ENCODE results near the gene R3HDM4.
"Not testable (repeated sequence)": the region's sequence is repeated elsewhere in the genome, so short reads cannot be mapped to it uniquely, and the experiment has no call there.

The R3HDM4 gene

DNA sequence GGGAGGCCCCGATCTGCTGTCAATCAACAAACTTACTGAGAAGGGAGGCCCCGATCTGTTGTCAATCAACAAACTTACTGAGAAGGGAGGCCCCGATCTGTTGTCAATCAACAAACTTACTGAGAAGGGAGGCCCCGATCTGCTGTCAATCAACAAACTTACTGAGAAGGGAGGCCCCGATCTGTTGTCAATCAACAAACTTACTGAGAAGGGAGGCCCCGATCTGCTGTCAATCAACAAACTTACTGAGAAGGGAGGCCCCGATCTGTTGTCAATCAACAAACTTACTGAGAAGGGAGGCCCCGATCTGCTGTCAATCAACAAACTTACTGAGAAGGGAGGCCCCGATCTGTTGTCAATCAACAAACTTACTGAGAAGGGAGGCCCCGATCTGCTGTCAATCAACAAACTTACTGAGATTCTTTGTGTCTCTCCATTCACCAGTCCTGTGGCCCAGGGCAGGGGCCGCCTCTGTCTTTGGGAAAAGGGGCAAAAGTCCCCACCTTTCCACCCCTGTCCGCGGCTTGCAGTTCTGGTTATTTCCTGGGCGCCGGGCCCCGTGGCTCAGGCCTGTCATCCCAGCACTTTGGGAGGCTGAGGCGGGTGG lies 59.3 kb downstream of the R3HDM4 start:
- FAIRE-seq, result not testable (repeated sequence)

DNA sequence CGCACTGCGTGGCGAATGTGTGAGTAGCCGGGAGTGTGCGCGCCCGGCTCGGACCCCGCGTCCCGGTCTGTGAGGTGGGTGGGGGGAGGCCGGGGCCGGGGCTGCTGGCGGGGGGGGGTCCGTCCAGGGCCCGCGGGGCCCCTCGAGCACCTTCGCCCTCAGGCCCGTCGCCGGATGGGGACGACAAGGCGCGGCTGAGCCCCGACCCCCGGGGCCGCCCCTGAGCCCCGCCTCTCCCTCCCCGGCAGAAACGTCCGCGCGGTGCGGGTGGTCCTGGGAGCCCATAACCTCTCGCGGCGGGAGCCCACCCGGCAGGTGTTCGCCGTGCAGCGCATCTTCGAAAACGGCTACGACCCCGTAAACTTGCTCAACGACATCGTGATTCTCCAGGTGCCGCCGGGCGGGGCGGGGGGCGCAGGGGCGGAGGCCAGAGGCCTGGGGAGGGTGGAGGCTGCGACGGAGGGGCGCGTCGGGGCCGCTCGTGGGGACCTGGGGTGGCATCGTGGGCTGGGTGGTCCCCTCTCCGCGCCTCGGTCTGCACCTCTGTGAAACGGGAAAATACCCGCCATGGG lies 59.9 kb downstream of the R3HDM4 start:
- no peak for FAIRE-seq

DNA sequence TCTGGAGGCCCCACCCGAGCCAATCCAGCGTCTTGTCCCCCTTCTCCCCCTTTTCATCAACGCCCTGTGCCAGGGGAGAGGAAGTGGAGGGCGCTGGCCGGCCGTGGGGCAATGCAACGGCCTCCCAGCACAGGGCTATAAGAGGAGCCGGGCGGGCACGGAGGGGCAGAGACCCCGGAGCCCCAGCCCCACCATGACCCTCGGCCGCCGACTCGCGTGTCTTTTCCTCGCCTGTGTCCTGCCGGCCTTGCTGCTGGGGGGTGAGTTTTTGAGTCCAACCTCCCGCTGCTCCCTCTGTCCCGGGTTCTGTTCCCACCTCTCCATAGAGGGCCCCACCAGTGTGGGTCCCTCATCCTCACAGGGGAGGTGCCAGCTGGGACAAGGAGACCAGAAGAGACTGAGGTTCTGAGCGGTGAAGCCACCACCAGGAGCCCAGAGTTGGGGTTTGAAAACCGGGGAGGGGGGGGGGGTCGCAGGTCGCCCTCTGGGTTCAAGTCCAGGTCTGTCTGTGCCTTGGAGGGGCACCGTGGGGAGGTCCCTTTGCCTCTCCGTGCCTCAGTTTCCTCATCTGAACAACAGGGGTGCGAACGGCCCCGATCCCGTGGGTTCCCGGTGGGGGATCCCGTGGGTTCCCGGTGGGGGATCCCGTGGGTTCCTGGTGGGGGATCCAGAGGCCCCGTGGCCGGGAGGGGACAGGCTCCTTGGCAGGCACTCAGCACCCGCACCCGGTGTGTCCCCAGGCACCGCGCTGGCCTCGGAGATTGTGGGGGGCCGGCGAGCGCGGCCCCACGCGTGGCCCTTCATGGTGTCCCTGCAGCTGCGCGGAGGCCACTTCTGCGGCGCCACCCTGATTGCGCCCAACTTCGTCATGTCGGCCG lies 60.6 kb downstream of the R3HDM4 start, which contains the start of gene ELANE:
Gene ELANE, plus strand, starts transcription at position 168 of the 878 bp plus-strand sequence. Its CDS starts 26 bp downstream, at position 194.
- no peak for FAIRE-seq

DNA sequence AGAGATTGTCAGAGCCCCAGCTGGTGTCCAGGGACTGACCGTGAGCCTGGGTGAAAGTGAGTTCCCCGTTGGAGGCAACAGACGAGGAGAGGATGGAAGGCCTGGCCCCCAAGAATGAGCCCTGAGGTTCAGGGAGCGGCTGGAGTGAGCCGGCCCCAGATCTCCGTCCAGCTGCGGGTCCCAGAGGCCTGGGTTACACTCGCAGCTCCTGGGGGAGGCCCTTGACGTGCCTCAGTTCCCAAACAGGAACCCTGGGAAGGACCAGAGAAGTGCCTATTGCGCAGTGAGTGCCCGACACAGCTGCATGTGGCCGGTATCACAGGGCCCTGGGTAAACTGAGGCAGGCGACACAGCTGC lies 62.1 kb downstream of the R3HDM4 start:
- FAIRE-seq, result no peak

DNA sequence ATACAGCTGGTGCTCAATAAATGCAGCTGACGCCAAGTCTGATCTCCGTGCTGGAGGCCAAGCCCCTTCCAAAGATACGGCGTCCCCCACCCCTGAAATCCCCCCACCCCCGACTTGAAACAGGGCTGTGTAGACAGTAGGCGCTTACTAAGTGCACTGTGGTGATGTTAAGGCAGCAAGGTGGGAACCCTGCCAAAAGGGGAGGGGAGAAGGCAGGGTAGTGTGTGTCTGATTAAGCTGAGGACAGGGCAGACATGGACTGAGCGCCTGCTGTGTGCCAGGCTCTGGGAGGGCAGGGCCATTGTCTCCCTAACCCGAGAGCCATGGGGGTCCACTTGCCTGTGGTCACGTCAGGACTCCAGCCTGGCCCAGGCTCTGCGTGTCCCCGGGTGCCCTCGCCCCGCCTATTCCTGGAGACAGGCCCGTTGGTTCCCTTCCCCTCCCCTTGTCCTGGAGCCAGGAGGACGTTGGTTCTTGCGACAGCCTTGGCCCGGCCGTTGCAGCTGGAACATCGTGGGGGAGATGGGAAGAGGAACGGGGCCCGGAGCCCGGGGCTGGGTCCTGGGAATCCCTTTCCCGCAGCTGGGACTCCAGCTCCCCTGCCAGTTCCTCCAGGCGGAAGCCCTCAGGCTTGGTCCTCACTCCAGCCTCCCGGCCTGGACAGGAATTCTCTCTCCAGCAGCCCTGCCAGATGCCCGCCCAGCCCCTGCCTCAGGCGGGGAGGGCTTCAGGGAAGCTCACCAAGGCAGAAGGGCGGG lies 62.6 kb downstream of the R3HDM4 start:
- no peak for FAIRE-seq

DNA sequence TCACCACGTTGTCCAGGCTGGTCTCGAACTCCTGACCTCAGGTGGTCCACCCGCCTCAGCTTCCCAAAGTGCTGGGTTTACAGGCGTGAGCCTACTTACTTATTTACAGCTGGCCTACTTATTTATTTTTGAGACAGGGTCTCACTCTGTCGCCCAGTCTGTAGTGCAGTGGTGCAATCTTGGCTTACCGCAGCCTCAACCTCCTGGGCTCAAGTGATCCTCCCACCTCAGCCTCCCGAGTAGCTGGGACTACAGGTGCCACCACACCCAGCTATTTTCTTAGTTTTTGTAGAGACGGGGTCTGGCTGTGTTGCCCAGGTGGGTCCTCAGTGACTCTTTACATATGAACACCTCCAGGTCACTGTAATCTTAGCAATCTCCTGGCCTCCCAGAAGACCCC lies 63.8 kb downstream of the R3HDM4 start:
- FAIRE-seq, result not testable (repeated sequence)

DNA sequence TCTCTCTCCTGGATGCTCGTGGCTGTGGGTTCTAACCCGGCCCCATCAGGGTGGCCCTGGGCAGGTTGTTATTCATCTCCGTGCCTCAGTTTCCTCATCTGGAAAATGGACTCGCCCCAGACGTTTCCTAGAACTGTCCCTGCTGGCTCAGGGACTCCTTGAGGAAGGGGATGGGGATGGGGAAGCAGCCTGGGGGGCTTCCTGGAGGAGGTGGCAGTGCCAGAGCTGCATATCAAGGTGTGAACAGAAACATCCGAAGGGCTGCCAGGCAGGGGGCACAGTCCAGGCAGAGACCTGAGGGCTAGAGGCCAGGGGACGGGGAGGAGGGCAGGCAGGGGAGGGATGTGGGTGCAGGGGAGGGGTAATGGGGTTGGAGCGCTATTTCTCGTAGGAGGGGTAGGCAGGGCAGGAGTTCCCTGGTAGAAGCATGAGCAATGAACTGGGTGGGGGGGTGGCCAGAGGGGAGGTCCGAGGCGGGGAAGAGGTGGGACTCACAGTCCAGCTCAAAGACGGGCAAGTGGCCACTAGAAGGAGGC lies 64.6 kb downstream of the R3HDM4 start:
- FAIRE-seq, result no peak

Data from islet of Langerhans (tissue), 1 donor.